ENCODE measurements around the gene HIPK2.

DNA sequence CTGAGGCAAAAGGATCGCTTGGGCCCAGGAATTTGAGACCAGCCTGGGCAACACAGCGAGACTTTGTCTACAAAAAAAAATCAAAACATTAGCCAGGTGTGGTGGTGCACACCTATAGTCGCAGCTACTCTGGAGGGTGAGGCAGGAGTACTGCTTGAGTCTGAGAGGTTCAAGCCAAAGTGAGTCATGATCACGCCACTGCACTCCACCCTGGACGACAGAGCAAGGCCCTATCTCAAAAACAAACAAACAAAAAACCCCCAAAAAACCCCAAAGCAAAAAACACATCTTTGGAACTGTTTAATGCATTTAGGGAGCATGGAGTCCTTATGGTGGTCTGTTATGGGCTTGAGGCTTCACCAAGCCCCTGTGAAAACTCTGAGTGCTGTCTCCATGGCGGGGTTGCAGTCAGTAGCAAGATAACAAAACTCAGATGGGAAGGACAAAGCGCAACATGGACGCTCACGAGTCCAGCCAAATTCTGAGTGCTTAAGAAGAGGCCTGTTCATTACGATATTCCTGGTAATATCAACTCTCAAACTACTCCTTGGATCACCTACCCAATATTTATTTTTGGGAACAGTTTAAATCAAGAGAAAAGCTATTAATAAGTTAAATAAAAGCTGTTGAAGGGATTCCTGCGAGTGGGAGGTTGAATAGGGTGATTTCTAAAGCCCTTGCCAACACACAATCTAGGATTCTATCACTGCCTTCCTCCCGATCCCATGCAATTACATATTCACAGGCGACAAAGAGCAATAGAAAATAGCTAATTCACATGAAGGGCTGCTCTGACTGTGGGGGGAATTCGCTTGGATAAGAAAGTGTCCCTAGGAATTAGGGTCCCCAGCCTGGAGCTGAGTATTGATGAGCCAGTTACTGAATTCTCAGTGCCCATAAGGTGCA is 123.3 kb downstream of the HIPK2 start:
- TF ChIP-seq, protein P1, sequence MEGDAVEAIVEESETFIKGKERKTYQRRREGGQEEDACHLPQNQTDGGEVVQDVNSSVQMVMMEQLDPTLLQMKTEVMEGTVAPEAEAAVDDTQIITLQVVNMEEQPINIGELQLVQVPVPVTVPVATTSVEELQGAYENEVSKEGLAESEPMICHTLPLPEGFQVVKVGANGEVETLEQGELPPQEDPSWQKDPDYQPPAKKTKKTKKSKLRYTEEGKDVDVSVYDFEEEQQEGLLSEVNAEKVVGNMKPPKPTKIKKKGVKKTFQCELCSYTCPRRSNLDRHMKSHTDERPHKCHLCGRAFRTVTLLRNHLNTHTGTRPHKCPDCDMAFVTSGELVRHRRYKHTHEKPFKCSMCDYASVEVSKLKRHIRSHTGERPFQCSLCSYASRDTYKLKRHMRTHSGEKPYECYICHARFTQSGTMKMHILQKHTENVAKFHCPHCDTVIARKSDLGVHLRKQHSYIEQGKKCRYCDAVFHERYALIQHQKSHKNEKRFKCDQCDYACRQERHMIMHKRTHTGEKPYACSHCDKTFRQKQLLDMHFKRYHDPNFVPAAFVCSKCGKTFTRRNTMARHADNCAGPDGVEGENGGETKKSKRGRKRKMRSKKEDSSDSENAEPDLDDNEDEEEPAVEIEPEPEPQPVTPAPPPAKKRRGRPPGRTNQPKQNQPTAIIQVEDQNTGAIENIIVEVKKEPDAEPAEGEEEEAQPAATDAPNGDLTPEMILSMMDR (IDR thresholded peaks at IDR 0.05; ENCODE audit: low read depth, low read length), result no peak
- TF ChIP-seq MAX (IDR thresholded peaks at IDR 0.05; ENCODE audit: low read depth, low read length) (no peak), POLR2A (IDR thresholded peaks at IDR 0.05; ENCODE audit: extremely low read depth, insufficient read length) (no peak)

All from NB4 (cell line).